GM13976 (cell line): Measurements from ENCODE around the gene LARP1B.

Experiments used
- DNase-seq: peaks from one replicate; pipeline ENCODE4 v3.0.0; 2012; ENCODE audit warnings: low spot score
- in situ Hi-C: fragments of 300-500 bp; cut with MboI; formaldehyde crosslinking; loops from one replicate; pipeline ENCODE4 v1.12.0; 2022; ENCODE audit warnings: low sequenced_read_pairs, mixed read lengths, inconsistent platforms; ENCODE audit not compliant: unreplicated experiment
- TF ChIP-seq, protein P1 (sequence below): IDR thresholded peaks from 2 replicates; pipeline ENCODE4 v1.5.1; 2012; ENCODE audit warnings: borderline replicate concordance, mild to moderate bottlenecking; ENCODE audit not compliant: insufficient read depth; ENCODE audit errors: extremely low read depth, missing control alignments, control extremely low read depth

Gene LARP1B

DNA sequence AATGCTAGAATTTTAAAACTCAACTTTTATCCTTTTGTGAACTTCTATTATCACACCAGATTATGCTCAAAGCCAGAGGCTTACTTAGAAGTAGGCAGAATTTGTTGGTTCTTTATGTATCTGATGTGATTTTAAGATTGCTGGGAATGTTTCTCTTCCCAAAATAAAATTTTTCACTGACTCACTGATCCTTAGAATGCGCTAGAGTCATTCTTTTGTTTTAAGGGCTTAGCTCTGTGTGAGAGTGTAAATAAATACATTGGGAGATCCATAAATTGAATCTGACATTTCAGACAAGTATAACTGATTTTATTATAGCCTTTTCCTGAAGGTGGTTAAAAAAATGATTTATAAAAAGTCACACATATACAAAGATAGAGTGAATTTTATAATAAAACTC is 101.3 kb downstream of the LARP1B start:
- TF ChIP-seq, protein P1, sequence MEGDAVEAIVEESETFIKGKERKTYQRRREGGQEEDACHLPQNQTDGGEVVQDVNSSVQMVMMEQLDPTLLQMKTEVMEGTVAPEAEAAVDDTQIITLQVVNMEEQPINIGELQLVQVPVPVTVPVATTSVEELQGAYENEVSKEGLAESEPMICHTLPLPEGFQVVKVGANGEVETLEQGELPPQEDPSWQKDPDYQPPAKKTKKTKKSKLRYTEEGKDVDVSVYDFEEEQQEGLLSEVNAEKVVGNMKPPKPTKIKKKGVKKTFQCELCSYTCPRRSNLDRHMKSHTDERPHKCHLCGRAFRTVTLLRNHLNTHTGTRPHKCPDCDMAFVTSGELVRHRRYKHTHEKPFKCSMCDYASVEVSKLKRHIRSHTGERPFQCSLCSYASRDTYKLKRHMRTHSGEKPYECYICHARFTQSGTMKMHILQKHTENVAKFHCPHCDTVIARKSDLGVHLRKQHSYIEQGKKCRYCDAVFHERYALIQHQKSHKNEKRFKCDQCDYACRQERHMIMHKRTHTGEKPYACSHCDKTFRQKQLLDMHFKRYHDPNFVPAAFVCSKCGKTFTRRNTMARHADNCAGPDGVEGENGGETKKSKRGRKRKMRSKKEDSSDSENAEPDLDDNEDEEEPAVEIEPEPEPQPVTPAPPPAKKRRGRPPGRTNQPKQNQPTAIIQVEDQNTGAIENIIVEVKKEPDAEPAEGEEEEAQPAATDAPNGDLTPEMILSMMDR: no peak
- DNase-seq: no peak
- in situ Hi-C loops: no loop called here

DNA sequence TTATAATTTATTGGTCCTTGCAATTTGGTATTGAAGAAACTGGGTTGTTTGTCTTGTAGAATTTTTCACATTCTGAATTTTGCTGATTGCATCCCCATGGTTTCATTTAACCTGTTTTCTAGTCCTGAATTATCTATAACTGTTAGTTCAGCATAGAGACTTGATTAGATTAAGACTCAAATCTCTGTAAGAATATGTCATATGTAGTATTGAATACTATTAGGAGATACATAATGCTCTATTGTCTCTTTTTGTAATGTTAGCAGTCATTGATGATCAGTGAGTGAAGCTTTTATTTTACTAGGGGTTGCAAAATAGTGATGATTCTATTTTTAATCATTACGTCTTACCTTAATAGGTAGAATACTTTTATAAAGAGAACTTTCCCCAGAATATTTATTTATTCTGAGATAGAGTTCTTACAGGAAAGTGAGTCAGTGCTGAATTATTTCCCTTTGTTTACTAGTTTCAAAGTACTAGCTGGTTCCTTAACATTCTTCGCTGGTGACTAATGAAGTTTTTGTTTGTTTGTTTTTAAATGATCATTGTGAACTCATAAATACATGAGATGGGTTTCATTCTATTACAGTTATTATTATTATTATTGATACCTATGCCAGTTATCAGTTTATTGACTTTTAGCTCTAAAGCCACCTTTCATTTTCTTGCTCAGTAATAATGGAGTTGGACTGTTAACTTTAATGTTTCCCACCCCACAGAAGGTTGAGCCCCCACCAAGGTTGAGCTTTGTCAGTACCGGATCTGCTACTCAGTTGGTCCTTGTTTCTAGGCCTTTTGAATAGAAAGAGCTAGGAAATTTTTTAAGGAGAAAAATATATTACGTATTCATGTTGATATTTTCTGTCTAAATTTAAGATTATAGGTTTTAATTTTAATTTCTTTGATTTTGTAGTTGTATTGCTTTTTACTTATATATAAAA is 102.3 kb downstream of the LARP1B start:
- in situ Hi-C loops: no loop called here
- no peak for DNase-seq
- TF ChIP-seq, protein P1: no peak

DNA sequence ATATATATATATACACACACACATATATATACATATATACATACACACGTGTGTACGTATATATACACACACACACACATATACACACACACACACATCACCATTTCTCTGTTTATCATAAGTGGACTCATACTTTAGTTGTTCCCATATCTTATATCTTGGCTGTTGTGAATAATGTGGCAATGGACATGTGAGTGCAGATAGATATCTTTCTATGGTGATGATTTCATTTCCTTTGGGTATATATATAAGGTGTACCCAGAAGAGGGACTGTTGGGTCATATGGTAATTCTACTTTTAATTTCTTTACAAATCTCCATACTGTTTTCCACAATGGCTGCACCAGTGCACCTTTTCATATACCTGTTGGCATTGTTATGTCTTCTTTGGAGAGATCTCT is 105.9 kb downstream of the LARP1B start:
- in situ Hi-C loops: no loop called here
- TF ChIP-seq, protein P1: no peak
- DNase-seq: no peak

DNA sequence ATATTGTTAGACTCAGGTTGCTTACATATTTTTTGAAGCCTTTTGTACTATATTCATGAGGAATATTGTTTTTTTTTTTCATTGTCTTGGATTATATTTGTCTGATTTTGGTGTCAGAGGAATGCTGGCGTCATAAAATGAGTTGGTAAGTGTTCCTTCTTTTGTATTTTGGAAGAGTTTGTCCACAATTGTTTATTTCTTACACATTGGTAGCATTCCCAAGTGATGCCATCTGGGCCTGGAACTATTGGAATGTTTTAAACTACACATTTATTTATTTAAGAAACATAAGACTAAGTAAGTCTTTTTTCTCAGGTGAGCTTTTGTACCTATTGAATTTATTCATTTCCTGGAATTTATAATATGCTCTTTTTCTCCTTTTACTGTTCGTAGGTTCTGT is 107.6 kb downstream of the LARP1B start:
- in situ Hi-C loops: no loop called here
- TF ChIP-seq, protein P1: no peak
- DNase-seq: no peak

DNA sequence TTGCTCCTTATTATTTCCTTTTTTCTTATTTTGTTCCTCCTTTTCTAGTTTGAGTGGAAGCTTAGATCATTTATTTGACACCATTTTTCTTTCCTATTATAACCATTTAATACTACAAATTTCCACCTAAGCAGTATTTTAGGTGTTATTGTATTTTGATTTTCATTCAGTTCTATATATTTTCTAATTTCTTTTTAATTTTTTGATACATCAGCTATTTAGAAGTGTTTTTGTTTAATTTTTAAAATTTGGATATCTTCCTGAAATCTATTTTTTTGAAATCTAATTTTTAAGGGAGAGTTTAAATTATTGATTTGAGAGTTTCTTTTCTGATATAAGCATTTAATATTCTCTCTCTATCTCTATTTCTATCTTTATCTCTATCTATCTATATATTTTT is 108.1 kb downstream of the LARP1B start:
- in situ Hi-C loops: no loop called here
- no peak for DNase-seq
- TF ChIP-seq, protein P1: no peak

DNA sequence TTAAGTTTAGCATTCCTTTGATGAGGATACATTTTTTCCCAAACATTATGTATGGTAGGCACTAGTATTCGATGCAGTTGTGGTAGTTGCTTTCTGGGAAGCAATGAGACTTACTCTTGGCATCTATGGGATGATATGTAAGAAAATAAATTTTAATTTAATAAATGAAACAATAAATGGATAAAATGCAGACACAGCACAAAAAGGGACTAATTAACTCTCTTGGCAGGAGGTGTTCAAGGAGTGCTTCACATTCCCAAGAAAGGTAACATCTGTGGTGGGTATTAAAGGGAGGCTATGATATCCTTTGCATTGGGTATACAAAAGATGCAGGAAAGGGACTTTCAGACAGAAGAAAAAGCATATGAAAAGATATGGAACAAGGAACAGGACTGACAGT is 115.5 kb downstream of the LARP1B start:
- no peak for DNase-seq
- TF ChIP-seq, protein P1: no peak
- in situ Hi-C loops: loop anchor here (25.0 kb wide), 2 partner anchors 286 to 686 kb away; no protein-coding TSS in a partner anchor

DNA sequence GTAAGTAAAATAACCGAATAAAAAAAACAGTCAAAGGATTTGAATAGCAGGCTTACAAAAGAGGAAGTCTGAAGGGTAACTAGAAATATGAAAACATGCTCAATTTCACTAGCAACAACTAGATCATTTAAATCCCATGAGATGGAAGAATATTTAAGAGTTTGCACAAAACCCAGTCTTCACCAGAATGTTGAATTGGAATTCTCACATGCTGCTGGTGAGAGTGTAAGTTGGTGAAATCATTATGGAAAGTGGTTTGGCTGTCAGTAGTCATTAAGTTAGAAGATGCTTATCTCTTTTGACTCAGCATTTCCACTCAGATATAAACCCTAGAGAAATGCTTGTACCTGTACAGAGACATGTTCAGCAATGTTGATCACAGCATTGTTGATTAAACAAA is 116.4 kb downstream of the LARP1B start:
- in situ Hi-C loops: loop anchor here (25.0 kb wide), 2 partner anchors 285 to 685 kb away; no protein-coding TSS in a partner anchor
- no peak for DNase-seq
- TF ChIP-seq, protein P1: no peak
